LNCaP clone FGC (cell line): ENCODE measurements around the gene COL23A1.

Experiments used
- DNase-seq: peaks from one replicate; pipeline ENCODE4 v3.0.0-alpha.2; 2011; ENCODE audit warnings: low read depth
- H3K4me3 ChIP-seq: 2 replicates; pipeline ENCODE4 v1.5.1; 2011; ENCODE audit warnings: mild to moderate bottlenecking, low read depth, low read length, control low read depth
- CTCF ChIP-seq: IDR thresholded peaks from 2 replicates; pipeline ENCODE4 v1.5.1; 2012; ENCODE audit warnings: mild to moderate bottlenecking; ENCODE audit not compliant: control insufficient read depth, insufficient read depth; ENCODE audit errors: extremely low read depth

COL23A1 gene

GRCh38 chr5:178439493-178440180 is 150.6 kb downstream of the COL23A1 start:
- no peak for TF ChIP-seq CTCF
- no peak for DNase-seq
- no peak overlapping the region for H3K4me3 ChIP-seq

- DNase-seq: no peak
- no peak overlapping the region for H3K4me3 ChIP-seq
- no peak for TF ChIP-seq CTCF
These were observed 151.4 kb downstream of the COL23A1 start for GRCh38 chr5:178438796-178439195.

GRCh38 chr5:178437386-178438075 is 152.7 kb downstream of the COL23A1 start:
- H3K4me3 ChIP-seq: no peak overlapping the region
- DNase-seq: no peak
- no peak for TF ChIP-seq CTCF

GRCh38 chr5:178436326-178436940 is 153.8 kb downstream of the COL23A1 start:
- DNase-seq: no peak
- TF ChIP-seq CTCF: no peak
- no peak overlapping the region for H3K4me3 ChIP-seq

- no peak for DNase-seq
- no peak overlapping the region for H3K4me3 ChIP-seq
- TF ChIP-seq CTCF: no peak
These were observed 154.6 kb downstream of the COL23A1 start for GRCh38 chr5:178435321-178436238.

GRCh38 chr5:178434851-178435250 is 155.3 kb downstream of the COL23A1 start:
- no peak for DNase-seq
- H3K4me3 ChIP-seq: no peak overlapping the region
- TF ChIP-seq CTCF: no peak
